ENCODE measurements around the gene KCNK5. TPM values are rescaled to one million over a fixed set of nuclear protein-coding genes. Genes with fewer than 3 reads are reported as not detected.
A peak's percentile ranks its signal among the peaks of the same experiment; 100 is the strongest.

Gene KCNK5
- total and polyA plus RNA-seq, 9 of the 15 experiments (the other 6 are each of a cell fraction or from before 2014, with no cell fraction given) = 1.5 to 45.8 (median 25.8) TPM

- TF ChIP-seq, protein P1, sequence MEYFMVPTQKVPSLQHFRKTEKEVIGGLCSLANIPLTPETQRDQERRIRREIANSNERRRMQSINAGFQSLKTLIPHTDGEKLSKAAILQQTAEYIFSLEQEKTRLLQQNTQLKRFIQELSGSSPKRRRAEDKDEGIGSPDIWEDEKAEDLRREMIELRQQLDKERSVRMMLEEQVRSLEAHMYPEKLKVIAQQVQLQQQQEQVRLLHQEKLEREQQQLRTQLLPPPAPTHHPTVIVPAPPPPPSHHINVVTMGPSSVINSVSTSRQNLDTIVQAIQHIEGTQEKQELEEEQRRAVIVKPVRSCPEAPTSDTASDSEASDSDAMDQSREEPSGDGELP (CRISPR knock-in tag; IDR thresholded peaks at IDR 0.05; ENCODE audit: borderline replicate concordance) = no peak
- no peak for TF ChIP-seq NFXL1 (CRISPR knock-in tag; IDR thresholded peaks at IDR 0.05)
- TF ChIP-seq TAF1 (IDR thresholded peaks at IDR 0.05; ENCODE audit: control insufficient read depth, extremely low read depth, insufficient read depth, low read length, severe bottlenecking) = peak; percentile 51
- no peak for TF ChIP-seq IRF2 (CRISPR knock-in tag; IDR thresholded peaks at IDR 0.05)
- peak in 1 of 3 experiments; percentile 42; a peak in 1 of 6 replicates for TF ChIP-seq ZBTB11 (CRISPR knock-in tag; IDR thresholded peaks at IDR 0.05)
- peak; percentile 91 for TF ChIP-seq NFE2 (IDR thresholded peaks at IDR 0.05; ENCODE audit: low read depth)
- TF ChIP-seq CBX2 (IDR thresholded peaks at IDR 0.05; ENCODE audit: insufficient read depth, low read length, poor library complexity, severe bottlenecking) = no peak
- TF ChIP-seq JUND (IDR thresholded peaks at IDR 0.05; ENCODE audit: borderline replicate concordance, low read depth, low read length) = 0 out of 2 replicates have a peak, but pooled peaks have one; percentile 27
- no peak; the same call in 2 of the 3 replicates for TF ChIP-seq JUND (tag; IDR thresholded peaks at IDR 0.05; ENCODE audit: borderline replicate concordance, low read depth, low read length)
- TF ChIP-seq ZBTB40 (IDR thresholded peaks at IDR 0.05) = no peak
- TF ChIP-seq ZBTB40 (CRISPR knock-in tag; IDR thresholded peaks at IDR 0.05) = no peak
- TF ChIP-seq MCM3 (IDR thresholded peaks at IDR 0.05) = no peak
- TF ChIP-seq ATF7 (IDR thresholded peaks at IDR 0.05) = peak; percentile 44; the same call in 1 of the 2 replicates
These were observed 3.7 kb downstream of the KCNK5 start (continued) for GRCh38 chr6:39225543-39225942.
